Dedifferentiated amniotic fluid mesenchymal stem cell (primary cell): Measurements from ENCODE around the gene NAA80.

ENCODE experiments used
- DNase-seq: peaks from one replicate; pipeline ENCODE4 v3.0.0-alpha.2; 2016; ENCODE audit errors: extremely low spot score

The NAA80 gene

GRCh38 chr3:50258979-50259378, 40.2 kb downstream of the NAA80 start:
- no peak for DNase-seq

DNA sequence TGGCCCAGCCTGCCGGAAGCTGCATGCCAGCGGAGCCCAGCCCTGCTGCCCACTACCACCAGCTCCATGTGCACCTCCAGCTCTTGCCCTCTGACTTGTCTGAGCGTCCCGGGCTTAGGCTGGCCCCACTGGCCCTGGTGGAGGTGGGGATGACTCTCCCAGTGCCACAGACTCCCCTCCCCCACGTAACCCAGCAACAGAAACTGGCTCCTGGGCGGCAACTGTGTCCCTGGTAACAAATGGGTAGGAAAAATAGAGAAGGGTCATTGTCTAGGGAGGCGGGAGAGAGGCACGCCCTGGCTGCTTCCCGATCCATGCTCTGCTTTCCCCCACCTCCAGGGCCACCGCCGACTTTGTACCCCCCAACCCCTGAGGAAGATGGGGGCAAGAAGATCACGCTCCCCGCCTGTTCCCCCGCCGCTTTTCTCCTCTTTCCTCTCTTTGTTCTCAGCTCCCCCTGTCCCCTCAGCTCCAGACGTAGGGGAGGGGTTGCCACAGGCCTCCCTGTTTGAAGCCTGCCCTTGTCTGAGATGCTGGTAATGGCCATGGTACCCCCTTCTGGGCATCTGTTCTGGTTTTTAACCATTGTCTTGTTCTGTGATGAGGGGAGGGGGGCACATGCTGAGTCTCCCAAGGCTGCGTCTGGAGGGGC, 41.0 kb downstream of the NAA80 start:
- DNase-seq, result no peak

DNA sequence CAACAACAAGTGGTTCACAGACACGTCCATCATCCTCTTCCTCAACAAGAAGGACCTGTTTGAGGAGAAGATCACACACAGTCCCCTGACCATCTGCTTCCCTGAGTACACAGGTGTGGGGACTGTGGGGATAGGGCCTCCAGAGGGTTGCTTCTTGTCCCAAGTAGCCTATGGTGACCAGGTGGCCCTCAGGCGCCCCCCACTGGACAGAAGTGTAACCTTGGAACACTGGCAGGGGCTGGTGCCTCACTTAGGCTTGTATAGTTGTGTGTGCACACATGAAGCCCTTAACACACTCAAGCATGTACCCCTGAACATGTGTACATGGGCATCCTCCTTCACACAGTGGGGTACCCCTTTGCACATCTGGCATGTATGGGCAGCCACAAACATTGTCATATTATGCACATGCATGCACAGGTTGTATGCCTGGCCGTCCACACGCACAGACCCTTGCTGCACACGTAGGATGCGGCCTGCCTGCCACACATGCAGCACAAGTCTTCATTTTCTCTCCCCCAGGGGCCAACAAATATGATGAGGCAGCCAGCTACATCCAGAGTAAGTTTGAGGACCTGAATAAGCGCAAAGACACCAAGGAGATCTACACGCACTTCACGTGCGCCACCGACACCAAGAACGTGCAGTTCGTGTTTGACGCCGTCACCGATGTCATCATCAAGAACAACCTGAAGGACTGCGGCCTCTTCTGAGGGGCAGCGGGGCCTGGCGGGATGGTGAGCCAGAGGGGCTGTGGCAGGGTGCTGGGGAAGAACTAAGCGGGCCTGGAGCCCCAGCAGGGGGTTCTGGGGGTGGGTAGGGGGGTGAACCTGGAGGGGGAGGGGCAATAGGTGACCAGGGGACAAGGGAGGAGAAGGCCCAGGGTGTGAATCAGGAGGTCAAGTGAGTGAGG, 42.0 kb downstream of the NAA80 start:
- DNase-seq, result no peak

GRCh38 chr3:50255251-50255615, 44.0 kb downstream of the NAA80 start:
- DNase-seq, result no peak

GRCh38 chr3:50254577-50255250, 44.5 kb downstream of the NAA80 start:
- no peak for DNase-seq

DNA sequence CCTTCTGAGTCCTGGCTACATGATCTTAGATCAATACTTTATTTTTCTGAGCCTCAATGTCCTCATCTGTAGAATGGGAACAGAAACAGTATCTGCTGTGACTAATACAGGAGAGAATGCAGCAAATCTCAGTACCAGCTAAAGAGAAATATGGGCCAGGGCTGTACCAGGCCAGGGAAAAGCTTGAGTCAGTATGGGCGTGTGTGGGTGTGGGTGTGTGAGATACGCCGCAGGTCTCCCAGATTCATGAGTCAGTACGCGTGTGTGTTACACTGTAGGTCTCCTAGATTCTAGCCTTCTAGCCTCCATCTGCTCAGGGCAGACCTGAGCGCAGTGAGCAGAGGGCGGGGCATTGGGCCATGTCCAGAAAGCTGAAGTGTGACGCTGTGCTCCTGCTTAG, 48.0 kb downstream of the NAA80 start:
- no peak for DNase-seq

DNA sequence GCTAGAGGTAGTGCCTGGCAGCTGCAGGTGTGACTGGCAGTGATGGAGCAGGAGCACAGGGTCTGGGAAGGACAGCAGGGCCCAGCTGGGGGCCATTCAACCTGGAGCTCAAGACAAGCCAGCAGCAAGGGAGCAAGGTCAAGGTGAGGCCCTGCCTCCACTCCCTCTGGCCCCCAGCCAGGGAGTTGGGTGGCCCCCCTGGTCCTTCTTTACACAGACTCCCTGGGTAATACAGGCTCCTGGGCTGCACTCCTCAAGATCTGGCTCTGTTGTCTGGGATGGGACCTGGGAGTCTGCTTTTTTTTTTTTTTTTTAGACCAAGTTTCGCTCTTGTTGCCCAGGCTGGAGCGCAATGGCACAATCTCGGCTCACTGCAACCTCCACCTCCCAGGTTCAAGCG, 48.7 kb downstream of the NAA80 start:
- DNase-seq, result no peak

GRCh38 chr3:50249457-50249856, 49.7 kb downstream of the NAA80 start:
- no peak for DNase-seq

DNA sequence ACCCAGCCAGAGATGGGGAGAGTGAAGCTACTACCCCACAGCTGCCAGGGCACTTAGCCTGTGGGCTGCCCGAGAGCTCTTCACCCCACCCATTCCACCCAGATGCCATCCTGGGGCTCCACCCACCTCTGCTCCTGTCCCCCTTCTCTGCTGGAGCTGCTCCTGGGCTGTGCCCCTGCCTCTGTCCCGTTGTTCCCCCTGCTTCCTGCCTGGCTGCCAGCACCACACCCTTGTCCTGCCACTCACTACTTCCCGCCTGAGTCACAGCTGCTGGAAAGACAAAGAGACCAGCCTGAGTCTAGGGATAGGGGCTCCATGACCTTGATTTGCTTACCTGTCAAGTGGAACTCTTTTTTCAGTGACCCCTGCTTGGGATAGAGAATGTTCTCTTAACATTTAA, 50.8 kb downstream of the NAA80 start:
- no peak for DNase-seq

- peak; percentile 83 for DNase-seq
Measured at GRCh38 chr3:50246517-50246954, 52.7 kb downstream of the NAA80 start.
